HEK293T (cell line): ENCODE data around the gene LIN54.

Experiments used
- BHLHE40 ChIP-seq: fragments of 450-650 bp; IDR thresholded peaks from 2 replicates; pipeline ENCODE4 v1.6.1; 2016; ENCODE audit warnings: mild to moderate bottlenecking, moderate library complexity, borderline replicate concordance
- CTBP1 ChIP-seq: fragments of 450-650 bp; IDR thresholded peaks from 2 replicates; pipeline ENCODE4 v1.6.1; 2016; ENCODE audit warnings: borderline replicate concordance
- ELF4 ChIP-seq: fragments of 450-650 bp; IDR thresholded peaks from 2 replicates; pipeline ENCODE4 v1.6.1; 2017; ENCODE audit warnings: antibody characterized with exemption
- FOXA1 ChIP-seq: fragments of 450-650 bp; IDR thresholded peaks from 2 replicates; pipeline ENCODE4 v1.6.1; 2016; ENCODE audit warnings: mild to moderate bottlenecking
- FOXK2 ChIP-seq: fragments of 450-650 bp; IDR thresholded peaks from 2 replicates; pipeline ENCODE4 v1.6.1; 2016; ENCODE audit warnings: mild to moderate bottlenecking
- HDGF ChIP-seq: fragments of 450-650 bp; IDR thresholded peaks from 2 replicates; pipeline ENCODE4 v1.6.1; 2017; ENCODE audit warnings: antibody characterized with exemption, borderline replicate concordance
- NFRKB ChIP-seq: fragments of 450-650 bp; IDR thresholded peaks from 2 replicates; pipeline ENCODE4 v1.6.1; 2016; ENCODE audit warnings: mild to moderate bottlenecking, moderate library complexity
- SP1 ChIP-seq: fragments of 450-650 bp; IDR thresholded peaks from 2 replicates; pipeline ENCODE4 v1.6.1; 2017
- SUZ12 ChIP-seq: fragments of 450-650 bp; IDR thresholded peaks from 2 replicates; pipeline ENCODE4 v1.6.1; 2016; ENCODE audit warnings: mild to moderate bottlenecking

GRCh38 chr4:82919386-82919785 lies 91.2 kb downstream of the LIN54 start:
- TF ChIP-seq SP1 (no peak), SUZ12 (no peak), FOXA1 (no peak), FOXK2 (no peak), ELF4 (no peak), HDGF (no peak), NFRKB (no peak), CTBP1 (no peak), BHLHE40 (no peak)
